ENCODE results near the gene SUZ12. TPM values are rescaled to one million over a fixed set of nuclear protein-coding genes. Genes with fewer than 3 reads are reported as not detected.
"Not testable (repeated sequence)": the region's sequence is repeated elsewhere in the genome, so short reads cannot be mapped to it uniquely, and the experiment has no call there.

The SUZ12 gene
- 34.1 TPM for total RNA-seq

- Histone ChIP-seq H3K4me1 (ENCODE audit: insufficient read depth, low read length) (peaks cover 10% of the 10 kb centered on the region), H3K4me3 (ENCODE audit: low read length) (peak within 1 kb of the TSS; percentile 58)
- not testable (repeated sequence) for H3K9me3 ChIP-seq (ENCODE audit: low read depth, low read length); H3K27me3 ChIP-seq (ENCODE audit: insufficient read depth, low read length)
Measured at GRCh38 chr17:31936615-31937609, at the start of gene SUZ12. TSS of gene SUZ12 (plus strand) at chr17:31937007. CDS start at chr17:31937247, 240 bp downstream.

GRCh38 chr17:31888124-31888523 lies 48.7 kb upstream of the SUZ12 start:
- no peaks in the 10 kb centered on the region for H3K27me3 ChIP-seq (ENCODE audit: insufficient read depth, low read length)
- no peaks in the 10 kb centered on the region for H3K9me3 ChIP-seq (ENCODE audit: low read depth, low read length)
- peaks cover 37% of the 10 kb centered on the region for H3K4me1 ChIP-seq (ENCODE audit: insufficient read depth, low read length)
- H3K4me3 ChIP-seq (ENCODE audit: low read length), result peak overlapping the region; percentile 16

- peaks cover 17% of the 10 kb centered on the region for H3K4me1 ChIP-seq (ENCODE audit: insufficient read depth, low read length)
- H3K27me3 ChIP-seq (ENCODE audit: insufficient read depth, low read length), result no peaks in the 10 kb centered on the region
- H3K9me3 ChIP-seq (ENCODE audit: low read depth, low read length), result no peaks in the 10 kb centered on the region
- H3K4me3 ChIP-seq (ENCODE audit: low read length), result peak overlapping the region; percentile 94
Measured at GRCh38 chr17:31900877-31901276, 35.9 kb upstream of the SUZ12 start.

- H3K27me3 ChIP-seq (ENCODE audit: insufficient read depth, low read length), result no peaks in the 10 kb centered on the region
- H3K4me3 ChIP-seq (ENCODE audit: low read length), result no peak overlapping the region
- peaks cover 17% of the 10 kb centered on the region for H3K4me1 ChIP-seq (ENCODE audit: insufficient read depth, low read length)
- no peaks in the 10 kb centered on the region for H3K9me3 ChIP-seq (ENCODE audit: low read depth, low read length)
Measured at GRCh38 chr17:31902693-31903092, 34.1 kb upstream of the SUZ12 start.

GRCh38 chr17:31903401-31903800 lies 33.4 kb upstream of the SUZ12 start:
- Histone ChIP-seq H3K9me3 (ENCODE audit: low read depth, low read length) (no peaks in the 10 kb centered on the region), H3K27me3 (ENCODE audit: insufficient read depth, low read length) (no peaks in the 10 kb centered on the region), H3K4me1 (ENCODE audit: insufficient read depth, low read length) (peaks cover 17% of the 10 kb centered on the region), H3K4me3 (ENCODE audit: low read length) (no peak overlapping the region)

DNA sequence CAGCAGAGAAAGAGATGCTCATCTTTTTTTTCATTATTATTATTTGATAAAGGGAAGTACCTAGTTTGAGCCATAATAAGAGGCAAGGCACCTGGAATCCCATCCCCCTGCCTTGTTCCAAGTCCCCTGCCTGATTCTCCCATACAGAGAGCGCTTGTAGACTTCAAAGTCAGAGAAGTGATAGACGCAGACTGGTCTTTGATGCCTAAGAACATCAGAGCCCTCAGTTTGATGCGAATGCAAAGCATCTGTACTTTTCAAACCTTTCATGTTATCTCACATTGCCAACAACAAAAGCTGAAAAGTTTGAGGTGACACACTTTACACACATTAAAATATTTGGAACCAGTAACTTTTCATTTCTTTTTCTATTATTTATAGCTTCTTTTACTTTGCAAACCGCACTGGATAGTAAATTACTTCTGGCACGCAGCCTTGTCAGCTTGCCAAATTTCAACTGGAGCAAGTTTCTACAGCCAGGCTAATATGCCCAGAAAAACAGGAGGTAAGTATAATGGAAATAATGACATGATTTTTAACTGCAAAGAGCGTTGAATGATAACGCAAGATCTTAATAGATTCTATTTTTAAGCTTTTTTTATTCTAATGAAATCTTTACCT lies 29.4 kb upstream of the SUZ12 start:
- Histone ChIP-seq H3K4me1 (ENCODE audit: insufficient read depth, low read length) (no peaks in the 10 kb centered on the region), H3K27me3 (ENCODE audit: insufficient read depth, low read length) (no peaks in the 10 kb centered on the region), H3K9me3 (ENCODE audit: low read depth, low read length) (no peaks in the 10 kb centered on the region), H3K4me3 (ENCODE audit: low read length) (no peak overlapping the region)

GRCh38 chr17:31908386-31908785 lies 28.4 kb upstream of the SUZ12 start:
- no peaks in the 10 kb centered on the region for H3K4me1 ChIP-seq (ENCODE audit: insufficient read depth, low read length)
- H3K27me3 ChIP-seq (ENCODE audit: insufficient read depth, low read length), result no peaks in the 10 kb centered on the region
- H3K4me3 ChIP-seq (ENCODE audit: low read length), result no peak overlapping the region
- no peaks in the 10 kb centered on the region for H3K9me3 ChIP-seq (ENCODE audit: low read depth, low read length)

- H3K4me1 ChIP-seq (ENCODE audit: insufficient read depth, low read length); H3K4me3 ChIP-seq (ENCODE audit: low read length); H3K9me3 ChIP-seq (ENCODE audit: low read depth, low read length): not testable (repeated sequence)
- peaks cover 18% of the 10 kb centered on the region for H3K27me3 ChIP-seq (ENCODE audit: insufficient read depth, low read length)
Measured at GRCh38 chr17:31912705-31913104, 24.1 kb upstream of the SUZ12 start.

- H3K4me1 ChIP-seq (ENCODE audit: insufficient read depth, low read length), result peaks cover 6% of the 10 kb centered on the region
- peaks cover 26% of the 10 kb centered on the region for H3K27me3 ChIP-seq (ENCODE audit: insufficient read depth, low read length)
- H3K4me3 ChIP-seq (ENCODE audit: low read length), result no peak overlapping the region
- H3K9me3 ChIP-seq (ENCODE audit: low read depth, low read length), result no peaks in the 10 kb centered on the region
Measured at GRCh38 chr17:31915456-31916100, 21.2 kb upstream of the SUZ12 start.

DNA sequence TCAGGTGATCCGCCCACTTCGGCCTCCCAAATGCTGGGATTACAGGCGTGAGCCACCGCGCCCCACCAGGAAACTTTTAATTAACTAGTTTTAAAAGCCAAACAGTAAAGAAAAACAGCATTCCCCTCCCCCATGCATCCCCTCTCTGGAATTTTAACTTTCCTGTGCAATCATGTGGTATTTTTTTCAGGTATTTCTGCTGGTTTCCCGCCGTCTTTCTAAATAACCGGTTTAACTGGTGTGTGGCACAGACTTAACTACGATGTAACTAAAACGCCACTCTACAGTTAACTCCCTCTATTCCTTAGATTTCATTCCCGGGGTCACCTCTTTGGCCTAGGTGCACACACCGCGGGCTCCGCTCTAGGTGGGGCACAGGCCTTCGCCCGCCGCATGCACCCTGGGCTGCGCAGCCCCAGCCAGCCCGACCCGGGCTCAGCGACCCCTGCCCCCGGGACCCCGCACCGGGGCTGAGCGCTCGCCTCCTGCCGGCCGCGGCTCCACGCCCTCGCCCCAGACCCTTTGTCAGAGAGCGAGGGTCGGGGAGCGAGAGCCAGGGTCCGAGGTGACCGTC lies 20.2 kb upstream of the SUZ12 start:
- Histone ChIP-seq H3K4me3 (ENCODE audit: low read length) (no peak overlapping the region), H3K27me3 (ENCODE audit: insufficient read depth, low read length) (peaks cover 26% of the 10 kb centered on the region), H3K4me1 (ENCODE audit: insufficient read depth, low read length) (peaks cover 6% of the 10 kb centered on the region), H3K9me3 (ENCODE audit: low read depth, low read length) (no peaks in the 10 kb centered on the region)

- H3K4me1 ChIP-seq (ENCODE audit: insufficient read depth, low read length), result peaks cover 6% of the 10 kb centered on the region
- H3K27me3 ChIP-seq (ENCODE audit: insufficient read depth, low read length), result peaks cover 26% of the 10 kb centered on the region
- H3K4me3 ChIP-seq (ENCODE audit: low read length), result no peak overlapping the region
- no peaks in the 10 kb centered on the region for H3K9me3 ChIP-seq (ENCODE audit: low read depth, low read length)
Measured at GRCh38 chr17:31917065-31917529, 19.7 kb upstream of the SUZ12 start.

GRCh38 chr17:31917721-31918120 lies 19.1 kb upstream of the SUZ12 start:
- peaks cover 26% of the 10 kb centered on the region for H3K27me3 ChIP-seq (ENCODE audit: insufficient read depth, low read length)
- H3K9me3 ChIP-seq (ENCODE audit: low read depth, low read length); H3K4me1 ChIP-seq (ENCODE audit: insufficient read depth, low read length); H3K4me3 ChIP-seq (ENCODE audit: low read length): not testable (repeated sequence)

GRCh38 chr17:31918701-31919128 lies 18.1 kb upstream of the SUZ12 start:
- no peak overlapping the region for H3K4me3 ChIP-seq (ENCODE audit: low read length)
- no peaks in the 10 kb centered on the region for H3K9me3 ChIP-seq (ENCODE audit: low read depth, low read length)
- peaks cover 14% of the 10 kb centered on the region for H3K4me1 ChIP-seq (ENCODE audit: insufficient read depth, low read length)
- peaks cover 26% of the 10 kb centered on the region for H3K27me3 ChIP-seq (ENCODE audit: insufficient read depth, low read length)

DNA sequence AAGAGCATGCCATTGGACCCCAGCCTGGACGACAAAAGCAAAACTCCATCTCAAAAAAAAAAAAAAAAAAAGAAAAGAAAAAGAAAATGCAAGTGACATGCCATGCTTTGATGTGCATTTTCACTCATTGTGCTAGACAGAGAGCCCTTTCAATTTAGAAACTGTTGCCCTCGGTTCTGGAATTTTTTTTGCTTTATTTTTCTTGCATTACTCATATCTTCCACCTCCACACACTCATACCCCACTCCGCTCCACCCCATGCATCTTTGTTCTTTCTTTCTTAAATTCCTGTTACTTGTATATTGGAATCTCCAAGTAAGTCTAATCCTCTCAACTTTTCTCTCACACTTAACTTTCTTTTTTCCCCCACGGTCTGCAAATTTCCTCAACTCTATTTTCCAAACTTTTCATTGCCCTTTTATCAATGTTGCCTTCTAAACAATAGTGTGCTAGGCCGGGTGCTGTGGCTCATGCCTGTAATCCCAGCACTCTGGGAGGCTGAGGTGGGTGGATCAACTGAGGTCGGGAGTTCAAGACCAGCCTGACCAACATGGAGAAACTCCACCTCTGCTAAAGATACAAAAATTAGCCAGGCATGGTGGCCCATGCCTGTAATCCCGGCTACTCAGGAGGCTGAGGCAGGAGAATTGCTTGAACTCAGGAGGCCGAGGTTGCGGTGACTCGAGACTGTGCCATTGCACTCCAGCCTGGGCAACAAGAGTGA lies 16.8 kb upstream of the SUZ12 start:
- Histone ChIP-seq H3K4me3 (ENCODE audit: low read length) (no peak overlapping the region), H3K9me3 (ENCODE audit: low read depth, low read length) (no peaks in the 10 kb centered on the region), H3K27me3 (ENCODE audit: insufficient read depth, low read length) (peaks cover 26% of the 10 kb centered on the region), H3K4me1 (ENCODE audit: insufficient read depth, low read length) (peaks cover 21% of the 10 kb centered on the region)
